GM21447 (cell line): ENCODE data around the gene ATAD3A.

Source experiments
- ATAC-seq: cut with Tn5 transposase; IDR thresholded peaks from one replicate; pipeline ENCODE4 v1.9.1; 2021; ENCODE audit not compliant: unreplicated experiment

Gene ATAD3A

GRCh38 chr1:1577367-1578011, 65.5 kb downstream of the ATAD3A start:
- ATAC-seq = no peak

GRCh38 chr1:1578371-1578940, 66.5 kb downstream of the ATAD3A start:
- no peak for ATAC-seq

GRCh38 chr1:1582585-1583346, 70.8 kb downstream of the ATAD3A start:
- ATAC-seq = no peak

- ATAC-seq = no peak
Observed at GRCh38 chr1:1583347-1584010, 71.5 kb downstream of the ATAD3A start.
